Measurements from ENCODE around the gene DISP2.

The DISP2 gene

GRCh38 chr15:40415226-40415625 lies 57.2 kb downstream of the DISP2 start:
- TF ChIP-seq BACH2 (CRISPR knock-in tag; IDR thresholded peaks at IDR 0.05; ENCODE audit: borderline replicate concordance) = no peak
- no peak for TF ChIP-seq OSR1 (CRISPR knock-in tag; IDR thresholded peaks at IDR 0.05)
- TF ChIP-seq PATZ1 (CRISPR knock-in tag; IDR thresholded peaks at IDR 0.05; ENCODE audit: borderline replicate concordance) = no peak
- TF ChIP-seq TCF4 (CRISPR knock-in tag; IDR thresholded peaks at IDR 0.05; ENCODE audit: borderline replicate concordance) = no peak
- no peak for TF ChIP-seq ZFP30 (CRISPR knock-in tag; IDR thresholded peaks at IDR 0.05)
- TF ChIP-seq ZC3H10 (CRISPR knock-in tag; IDR thresholded peaks at IDR 0.05) = no peak
- TF ChIP-seq CSDC2 (CRISPR knock-in tag; IDR thresholded peaks at IDR 0.05) = no peak
- TF ChIP-seq CREB5 (CRISPR knock-in tag; IDR thresholded peaks at IDR 0.05; ENCODE audit: low read depth) = no peak
- TF ChIP-seq TSHZ2 (CRISPR knock-in tag; IDR thresholded peaks at IDR 0.05) = no peak
- TF ChIP-seq CSRNP3 (CRISPR knock-in tag; IDR thresholded peaks at IDR 0.05) = no peak
- no peak for TF ChIP-seq RARB (CRISPR knock-in tag; IDR thresholded peaks at IDR 0.05)

GRCh38 chr15:40416056-40416455 lies 58.0 kb downstream of the DISP2 start:
- no peak for ATAC-seq
- TF ChIP-seq PPARA (CRISPR knock-in tag; IDR thresholded peaks at IDR 0.05; ENCODE audit: borderline replicate concordance) (no peak), ESRRG (CRISPR knock-in tag; IDR thresholded peaks at IDR 0.05) (no peak), ARNTL (CRISPR knock-in tag; IDR thresholded peaks at IDR 0.05; ENCODE audit: borderline replicate concordance, low read depth) (no peak), ZNF565 (CRISPR knock-in tag; conservative IDR thresholded peaks at IDR 0.05; ENCODE audit: low read depth) (no peak), PATZ1 (CRISPR knock-in tag; IDR thresholded peaks at IDR 0.05; ENCODE audit: borderline replicate concordance) (no peak), RARB (CRISPR knock-in tag; IDR thresholded peaks at IDR 0.05) (no peak)

More at GRCh38 chr15:40415226-40415625, 57.2 kb downstream of the DISP2 start:
- no peak for ATAC-seq

GRCh38 chr15:40418126-40418525 lies 60.1 kb downstream of the DISP2 start:
- TF ChIP-seq GLIS3 (CRISPR knock-in tag; IDR thresholded peaks at IDR 0.05) (no peak), TSHZ2 (CRISPR knock-in tag; IDR thresholded peaks at IDR 0.05) (no peak), ZC3H10 (CRISPR knock-in tag; IDR thresholded peaks at IDR 0.05) (no peak), CSRNP3 (CRISPR knock-in tag; IDR thresholded peaks at IDR 0.05) (no peak), ZFP30 (CRISPR knock-in tag; IDR thresholded peaks at IDR 0.05) (no peak), ESRRG (CRISPR knock-in tag; IDR thresholded peaks at IDR 0.05) (no peak), CREB5 (CRISPR knock-in tag; IDR thresholded peaks at IDR 0.05; ENCODE audit: low read depth) (no peak), SNAI2 (CRISPR knock-in tag; IDR thresholded peaks at IDR 0.05) (no peak), ZFP3 (CRISPR knock-in tag; IDR thresholded peaks at IDR 0.05) (no peak), CSDC2 (CRISPR knock-in tag; IDR thresholded peaks at IDR 0.05) (no peak), PPARA (CRISPR knock-in tag; IDR thresholded peaks at IDR 0.05; ENCODE audit: borderline replicate concordance) (no peak), PATZ1 (CRISPR knock-in tag; IDR thresholded peaks at IDR 0.05; ENCODE audit: borderline replicate concordance) (no peak)
- no peak for ATAC-seq

Measured in SK-N-SH treated with all-trans-retinoic acid at 6 μM for 48 hours (cell line).